ENCODE measurements around the gene PDE9A.
A peak's percentile ranks its signal among the peaks of the same experiment; 100 is the strongest.
"Not testable (repeated sequence)": the region's sequence is repeated elsewhere in the genome, so short reads cannot be mapped to it uniquely, and the experiment has no call there.

The PDE9A gene

GRCh38 chr21:42798106-42798505 lies 144.7 kb downstream of the PDE9A start:
- no peak for DNase-seq (ENCODE audit: low spot score)

GRCh38 chr21:42799516-42799915 lies 146.1 kb downstream of the PDE9A start:
- DNase-seq (ENCODE audit: low spot score) = no peak

- DNase-seq (ENCODE audit: low spot score) = no peak
Observed at GRCh38 chr21:42799948-42800347, 146.5 kb downstream of the PDE9A start.

GRCh38 chr21:42801616-42802015 lies 148.2 kb downstream of the PDE9A start:
- DNase-seq (ENCODE audit: low spot score) = not testable (repeated sequence)

GRCh38 chr21:42806509-42807140 lies 153.2 kb downstream of the PDE9A start:
- DNase-seq (ENCODE audit: low spot score) = no peak

- not testable (repeated sequence) for DNase-seq (ENCODE audit: low spot score)
Observed at GRCh38 chr21:42807293-42807895, 154.0 kb downstream of the PDE9A start.

GRCh38 chr21:42807938-42808613 lies 154.7 kb downstream of the PDE9A start:
- DNase-seq (ENCODE audit: low spot score) = no peak

- no peak for DNase-seq (ENCODE audit: low spot score)
Observed at GRCh38 chr21:42809171-42809570, 155.8 kb downstream of the PDE9A start.

GRCh38 chr21:42809577-42810475 lies 156.4 kb downstream of the PDE9A start:
- DNase-seq (ENCODE audit: low spot score) = no peak

- DNase-seq (ENCODE audit: low spot score) = no peak
Observed at GRCh38 chr21:42811960-42812359, 158.5 kb downstream of the PDE9A start.

GRCh38 chr21:42812528-42813241 lies 159.3 kb downstream of the PDE9A start:
- not testable (repeated sequence) for DNase-seq (ENCODE audit: low spot score)

GRCh38 chr21:42815217-42815616 lies 161.8 kb downstream of the PDE9A start:
- no peak for DNase-seq (ENCODE audit: low spot score)

GRCh38 chr21:42818328-42818749 lies 164.9 kb downstream of the PDE9A start:
- DNase-seq (ENCODE audit: low spot score) = peak; percentile 58

GRCh38 chr21:42819861-42820615 lies 166.6 kb downstream of the PDE9A start:
- no peak for DNase-seq (ENCODE audit: low spot score)

- no peak for DNase-seq (ENCODE audit: low spot score)
Observed at GRCh38 chr21:42820616-42821465, 167.4 kb downstream of the PDE9A start.

Data from iPS-NIHi11 (cell line).